Tibial artery (tissue), 4 donors: ENCODE measurements around the gene PPP1R16B.

Experiments
- DNase-seq, 2 donors: peaks; one replicate each; pipeline ENCODE4 v3.0.0-alpha.2; 2019
- H3K27ac ChIP-seq, 2 donors: fragments of 200-600 bp; sonication (generic) in 1 of 2; 1 replicate in 1 of 2; 2 replicates in 1 of 2; pipeline ENCODE4 v1.5.1; 2018 to 2019; ENCODE audit warnings: mild to moderate bottlenecking in 1 of 2
- H3K27me3 ChIP-seq, 2 donors: fragments of 200-600 bp; sonication (generic) in 1 of 2; one replicate each; pipeline versions ENCODE4 v1.5.1 to v1.6.0; 2016 to 2019
- H3K36me3 ChIP-seq, 3 donors: fragments of 200-600 bp; sonication (generic) in 2 of 3; one replicate each; pipeline ENCODE4 v1.5.1; 2016 to 2019; ENCODE audit warnings: mild to moderate bottlenecking in 2 of 3
- H3K4me1 ChIP-seq, 4 donors: fragments of 200-600 bp; sonication (generic) in 2 of 4; 1 replicate in 3 of 4; 2 replicates in 1 of 4; pipeline ENCODE4 v1.5.1; 2016 to 2019
- H3K4me3 ChIP-seq, 2 donors: fragments of 200-600 bp; sonication (generic) in 1 of 2; 1 replicate in 1 of 2; 2 replicates in 1 of 2; pipeline ENCODE4 v1.5.1; 2018 to 2019; ENCODE audit warnings: mild to moderate bottlenecking in 2 of 2
- H3K9me3 ChIP-seq, 3 donors: fragments of 200-600 bp; sonication (generic) in 1 of 3; one replicate each; pipeline ENCODE4 v1.5.1; 2016 to 2019
- CTCF ChIP-seq, 2 experiments: fragments of 200-600 bp in 1 of 2; fragments of 450-650 bp in 1 of 2; IDR thresholded peaks; one replicate each; pipeline ENCODE4 v1.5.1; 2017 to 2019; ENCODE audit warnings: antibody characterized with exemption in 2 of 2, mild to moderate bottlenecking in 1 of 2, moderate library complexity in 1 of 2
- intact Hi-C: fragments of 100-400 bp; cut with DNase I; formaldehyde crosslinking; loops from one replicate; pipeline ENCODE4 v1.15.0; 2023; ENCODE audit warnings: low total_unique reads

PPP1R16B gene

GRCh38 chr20:38920411-38920810 lies 114.9 kb downstream of the PPP1R16B start:
- intact Hi-C loops = no loop called here
- DNase-seq = no peak
- no peak for TF ChIP-seq CTCF (IDR thresholded peaks at IDR 0.05)
- H3K36me3 ChIP-seq = no peaks in the 10 kb centered on the region
- no peaks in the 10 kb centered on the region for H3K4me1 ChIP-seq
- no peaks in the 10 kb centered on the region for H3K9me3 ChIP-seq
- H3K27me3 ChIP-seq = peaks cover 0 to 19% of the 10 kb centered on the region in 2 donors
- no peak overlapping the region for H3K27ac ChIP-seq
- H3K4me3 ChIP-seq = no peak overlapping the region

GRCh38 chr20:38920851-38921250 lies 115.4 kb downstream of the PPP1R16B start:
- DNase-seq = no peak
- H3K27ac ChIP-seq = no peak overlapping the region
- H3K27me3 ChIP-seq = peaks cover 0 to 19% of the 10 kb centered on the region in 2 donors
- H3K9me3 ChIP-seq = no peaks in the 10 kb centered on the region
- no peaks in the 10 kb centered on the region for H3K4me1 ChIP-seq
- H3K36me3 ChIP-seq = no peaks in the 10 kb centered on the region
- intact Hi-C loops = no loop called here
- H3K4me3 ChIP-seq = no peak overlapping the region
- no peak for TF ChIP-seq CTCF (IDR thresholded peaks at IDR 0.05)

GRCh38 chr20:38924718-38925117 lies 119.2 kb downstream of the PPP1R16B start:
- TF ChIP-seq CTCF (IDR thresholded peaks at IDR 0.05) = no peak
- no peak for DNase-seq
- peaks cover 0 to 15% of the 10 kb centered on the region in 2 donors for H3K27me3 ChIP-seq
- H3K9me3 ChIP-seq = no peaks in the 10 kb centered on the region
- H3K4me1 ChIP-seq = peaks cover 0 to 18% (median 14%) of the 10 kb centered on the region in 4 donors
- H3K4me3 ChIP-seq = no peak overlapping the region
- no peaks in the 10 kb centered on the region for H3K36me3 ChIP-seq
- intact Hi-C loops = loop anchor here (2.0 to 5.0 kb wide), 2 partner anchors 38 to 124 kb away; partner anchors contain the start of gene DHX35
- H3K27ac ChIP-seq = no peak overlapping the region

- no peaks in the 10 kb centered on the region for H3K9me3 ChIP-seq
- peak; percentile 90 to 95 for DNase-seq
- TF ChIP-seq CTCF (IDR thresholded peaks at IDR 0.05) = peak in 1 of 2 experiments; percentile 73
- H3K27ac ChIP-seq = peak within 1 kb of the TSS; percentile 14 to 42
- peak within 1 kb of the TSS; percentile 58 to 73 for H3K4me3 ChIP-seq
- intact Hi-C loops = loop anchor here (5.0 kb wide), 1 partner anchor 36 kb away; the partner anchor contains the start of gene DHX35
- peaks cover 0 to 3% of the 10 kb centered on the region in 2 donors for H3K27me3 ChIP-seq
- H3K4me1 ChIP-seq = peaks cover 0 to 18% (median 14%) of the 10 kb centered on the region in 4 donors
- H3K36me3 ChIP-seq = no peaks in the 10 kb centered on the region
These were observed 120.8 kb downstream of the PPP1R16B start, which contains the start of gene FAM83D for GRCh38 chr20:38926142-38926933. TSS of gene FAM83D (plus strand) at chr20:38926417. CDS start at chr20:38926443, 26 bp downstream.

- H3K27ac ChIP-seq = peak overlapping the region; percentile 14 to 42
- intact Hi-C loops = loop anchor here (5.0 kb wide), 1 partner anchor 35 kb away; the partner anchor contains the start of gene DHX35
These were observed 121.6 kb downstream of the PPP1R16B start for GRCh38 chr20:38926934-38927616.

More at GRCh38 chr20:38926934-38927616, 121.6 kb downstream of the PPP1R16B start:
- no peak for TF ChIP-seq CTCF (IDR thresholded peaks at IDR 0.05)
- Histone ChIP-seq H3K4me1 (peaks cover 0 to 18% (median 14%) of the 10 kb centered on the region in 4 donors), H3K9me3 (no peaks in the 10 kb centered on the region), H3K4me3 (peak overlapping the region; percentile 58 to 73), H3K27me3 (peaks cover 0 to 3% of the 10 kb centered on the region in 2 donors), H3K36me3 (no peaks in the 10 kb centered on the region)
- DNase-seq = no peak
